NCI-H345 treated with DMSO at 0.1 percent for 48 hours (cell line): ENCODE measurements around the gene SRRM2.

Experiments used
- DNase-seq: peaks from one replicate; lab custom pipeline; 2025; ENCODE audit not compliant: unreplicated experiment; lab: John Stamatoyannopoulos, UW

The SRRM2 gene

DNA sequence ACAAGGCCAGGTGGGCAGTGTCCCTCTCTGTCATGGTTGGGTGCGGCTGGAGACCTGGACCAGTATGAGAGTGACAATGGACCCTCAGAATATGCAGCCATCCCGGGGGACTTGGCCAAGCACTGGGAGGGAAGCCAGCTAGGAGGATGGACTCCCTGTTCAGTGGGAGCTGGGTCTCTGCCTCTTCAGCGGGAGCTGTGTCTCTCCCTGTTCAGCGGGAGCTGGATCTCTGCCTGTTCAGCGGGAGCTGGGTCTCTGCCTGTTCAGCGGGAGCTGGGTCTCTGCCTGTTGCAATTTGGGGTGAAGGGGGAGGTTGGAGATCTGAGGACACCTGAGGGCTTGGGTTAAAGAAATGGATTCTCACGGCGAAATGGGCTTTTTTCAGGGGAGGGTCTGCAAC is 38.7 kb downstream of the SRRM2 start:
- no peak for DNase-seq

DNA sequence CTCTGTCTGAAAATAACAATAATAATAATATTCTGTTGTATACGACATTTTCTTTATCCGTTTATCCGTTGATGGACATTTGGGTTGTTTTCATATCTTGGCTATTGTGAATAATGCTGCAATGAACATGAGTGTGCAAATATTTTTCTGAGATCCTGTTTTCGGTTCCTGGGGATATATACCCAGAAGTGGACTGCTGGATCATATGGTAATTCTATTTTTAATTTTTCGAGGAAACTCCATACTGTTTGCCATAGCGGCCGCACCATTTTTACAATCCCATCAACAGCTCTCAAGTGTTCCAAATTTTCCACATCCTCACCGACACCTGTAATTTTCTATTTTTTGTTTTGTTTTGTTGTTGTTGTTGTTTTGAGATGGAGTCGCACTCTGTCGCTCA is 40.5 kb downstream of the SRRM2 start:
- DNase-seq, result no peak

- DNase-seq, result no peak
Measured at GRCh38 chr16:2795395-2796143, 43.1 kb downstream of the SRRM2 start.

- no peak for DNase-seq
Measured at GRCh38 chr16:2798723-2799204, 46.3 kb downstream of the SRRM2 start.

GRCh38 chr16:2799205-2799858 is 46.9 kb downstream of the SRRM2 start:
- no peak for DNase-seq

- no peak for DNase-seq
Measured at GRCh38 chr16:2799859-2800226, 47.4 kb downstream of the SRRM2 start.

- no peak for DNase-seq
Measured at GRCh38 chr16:2803545-2804195, 51.2 kb downstream of the SRRM2 start.

DNA sequence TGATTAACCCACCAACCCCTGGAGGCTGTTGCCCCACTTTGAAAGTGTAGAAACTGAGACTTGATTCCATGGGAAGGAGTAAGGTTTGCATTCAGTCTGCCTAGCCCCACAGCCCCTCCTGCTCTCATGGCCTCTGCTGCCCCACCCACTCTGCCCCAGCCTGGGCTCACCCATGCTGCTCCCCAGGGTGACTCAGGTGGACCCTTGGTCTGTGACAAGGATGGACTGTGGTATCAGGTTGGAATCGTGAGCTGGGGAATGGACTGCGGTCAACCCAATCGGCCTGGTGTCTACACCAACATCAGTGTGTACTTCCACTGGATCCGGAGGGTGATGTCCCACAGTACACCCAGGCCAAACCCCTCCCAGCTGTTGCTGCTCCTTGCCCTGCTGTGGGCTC is 52.3 kb downstream of the SRRM2 start:
- no peak for DNase-seq

- DNase-seq, result no peak
Measured at GRCh38 chr16:2806286-2806685, 53.8 kb downstream of the SRRM2 start.

DNA sequence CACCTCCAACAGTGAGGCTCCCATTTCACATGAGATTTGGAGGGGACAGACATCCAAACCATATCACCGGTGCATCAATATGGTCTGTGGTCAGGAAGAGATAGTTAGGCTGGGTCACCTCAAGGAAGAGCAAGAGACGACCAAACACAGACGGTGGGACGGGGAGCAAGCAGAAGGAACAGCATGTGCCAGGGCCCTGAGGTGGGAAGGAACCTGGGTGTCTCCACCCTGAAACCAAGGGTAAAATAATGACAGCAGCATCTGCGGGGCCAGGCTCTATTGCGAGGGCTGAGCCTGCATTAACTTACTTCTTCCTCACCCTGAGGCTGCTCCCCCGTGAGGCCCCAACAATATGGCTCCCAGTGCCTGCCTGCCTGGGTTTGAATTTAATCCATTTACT is 55.7 kb downstream of the SRRM2 start:
- DNase-seq, result no peak

DNA sequence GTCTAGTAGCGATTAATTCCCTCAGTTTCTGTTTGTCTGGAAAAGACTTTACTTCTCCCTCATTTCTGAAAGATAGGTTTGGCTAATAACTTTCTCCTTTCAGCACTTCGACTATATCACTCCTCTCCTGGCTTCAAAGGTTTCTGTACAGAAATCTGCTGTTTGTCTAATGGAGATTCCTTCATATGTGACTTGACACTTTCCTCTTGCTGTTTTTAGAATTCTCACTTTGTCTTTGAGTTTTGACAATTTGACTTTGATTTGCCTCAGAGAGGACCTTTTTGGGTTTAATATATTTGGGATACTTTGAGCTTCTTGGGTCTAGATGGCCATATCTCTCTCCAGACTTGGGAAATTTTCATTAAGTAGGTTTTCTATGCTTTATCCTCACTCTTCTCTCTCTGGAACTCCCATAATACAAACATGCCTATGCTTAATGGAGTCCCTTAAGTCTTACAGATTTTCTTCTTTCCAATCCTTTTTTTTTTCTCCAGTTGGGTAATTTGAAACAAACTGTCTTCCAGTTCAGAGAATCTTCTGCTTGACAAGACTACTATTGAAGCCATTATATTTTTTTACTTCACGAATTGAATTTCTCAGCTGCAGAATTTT is 56.8 kb downstream of the SRRM2 start:
- DNase-seq, result no peak

- no peak for DNase-seq
Measured at GRCh38 chr16:2810651-2811050, 58.2 kb downstream of the SRRM2 start.

DNA sequence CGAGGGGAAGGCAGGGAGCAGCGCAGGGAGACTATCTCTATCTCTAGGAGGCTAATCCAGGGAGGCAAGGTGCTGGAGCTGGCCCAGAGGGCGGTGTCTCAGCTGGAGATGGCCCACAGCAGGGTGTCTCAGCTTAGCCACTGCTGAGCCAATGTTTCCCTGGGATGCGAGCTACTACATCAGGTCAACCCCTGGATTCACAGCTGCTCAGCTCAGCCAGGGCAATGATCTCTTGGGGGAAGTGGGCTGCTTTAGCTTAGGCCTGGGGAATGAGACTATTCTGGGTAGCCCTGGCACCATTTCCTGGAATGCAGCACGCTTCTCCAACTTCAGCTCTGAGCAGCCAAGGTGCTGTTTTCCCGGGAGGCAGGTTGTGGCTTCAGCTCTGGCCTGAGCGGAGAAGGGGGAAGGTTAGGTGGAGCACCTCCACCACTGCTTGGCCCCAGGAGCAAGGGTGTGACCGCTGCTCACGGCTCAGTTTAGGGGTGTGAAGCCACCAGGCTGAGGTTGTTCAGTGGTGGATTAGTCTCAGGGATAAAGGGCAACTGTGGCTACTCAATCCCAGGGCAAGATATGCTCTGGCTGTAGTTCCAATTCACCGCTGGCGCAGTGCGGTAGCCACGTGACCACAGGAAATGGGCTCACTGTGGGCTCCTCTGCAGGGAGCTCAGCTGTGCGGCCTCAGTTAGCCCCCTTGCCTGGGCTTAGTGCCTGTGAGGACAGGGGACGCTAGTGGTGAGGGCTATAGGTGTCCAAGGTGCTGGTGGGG is 59.4 kb downstream of the SRRM2 start:
- no peak for DNase-seq

- no peak for DNase-seq
Measured at GRCh38 chr16:2813771-2814221, 61.4 kb downstream of the SRRM2 start.

GRCh38 chr16:2814551-2815298 is 62.3 kb downstream of the SRRM2 start:
- no peak for DNase-seq

DNA sequence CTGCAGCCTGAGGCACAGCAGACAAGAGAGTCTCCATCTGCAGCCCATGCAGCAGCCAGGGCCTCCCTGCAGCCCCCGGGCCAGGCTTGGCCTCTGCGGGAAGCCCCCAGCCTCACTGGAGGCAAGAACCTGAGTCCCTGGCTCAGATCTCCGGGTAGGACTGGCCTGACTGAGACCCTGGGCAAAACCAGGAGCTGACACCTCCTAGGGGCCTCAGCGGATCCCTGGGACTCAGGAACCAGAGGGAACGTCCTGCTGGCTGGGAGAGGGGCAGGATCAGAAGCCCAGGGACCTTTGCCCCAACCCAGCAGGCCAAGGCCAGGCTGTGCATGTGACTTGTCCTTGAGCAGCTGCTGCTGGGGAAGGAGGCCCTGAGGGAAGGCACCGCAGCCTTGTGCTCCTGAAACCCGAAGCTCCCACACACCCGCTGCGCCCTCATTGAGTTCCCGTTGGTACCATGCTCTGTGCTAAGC is 62.9 kb downstream of the SRRM2 start:
- no peak for DNase-seq

DNA sequence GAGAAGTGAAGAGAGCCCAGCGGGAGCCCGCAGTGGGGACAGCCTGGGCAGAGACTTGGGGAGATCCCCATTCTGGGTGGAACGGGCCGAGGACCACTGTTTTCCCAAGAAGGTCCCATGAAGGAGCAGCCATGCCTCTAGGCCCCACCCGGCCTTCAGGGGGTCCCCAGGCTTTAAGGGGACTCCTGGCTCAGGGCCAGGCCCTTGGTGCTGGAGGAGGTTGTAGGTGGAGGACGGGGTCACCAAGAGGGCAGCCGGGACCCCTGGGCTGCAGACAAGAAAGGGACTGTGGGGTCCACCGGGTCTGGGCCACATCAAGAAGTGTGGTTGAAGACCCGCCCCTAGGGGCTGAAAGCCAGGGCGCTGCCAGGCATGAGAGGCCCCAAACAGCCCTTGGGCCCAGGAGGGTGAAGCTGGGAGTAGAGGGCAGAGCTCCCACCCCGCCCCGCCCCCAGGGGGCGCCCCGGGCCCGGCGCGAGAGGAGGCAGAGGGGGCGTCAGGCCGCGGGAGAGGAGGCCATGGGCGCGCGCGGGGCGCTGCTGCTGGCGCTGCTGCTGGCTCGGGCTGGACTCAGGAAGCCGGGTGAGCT is 64.4 kb downstream of the SRRM2 start, which contains the start of gene PRSS21:
PRSS21 (plus strand) TSS at position 487 of the 589 bp plus-strand sequence; CDS start at position 519, 32 bp downstream.
- no peak for DNase-seq

GRCh38 chr16:2817340-2818271 is 65.2 kb downstream of the SRRM2 start:
- no peak for DNase-seq
